IPS-18a (cell line): ENCODE results near the gene ASTN2.

Experiments used
- H3K27ac ChIP-seq: one replicate; pipeline ENCODE4 v1.5.1; 2013; ENCODE audit warnings: low read length
- H3K27me3 ChIP-seq: one replicate; pipeline ENCODE4 v1.6.1; 2013; ENCODE audit warnings: mild to moderate bottlenecking, low read length; ENCODE audit not compliant: control insufficient read depth, insufficient read depth
- H3K36me3 ChIP-seq: one replicate; pipeline ENCODE4 v1.6.1; 2013; ENCODE audit warnings: low read depth, low read length; ENCODE audit not compliant: control insufficient read depth
- H3K4me1 ChIP-seq: one replicate; pipeline ENCODE4 v1.6.1; 2013; ENCODE audit warnings: low read depth, low read length; ENCODE audit not compliant: control insufficient read depth
- H3K4me3 ChIP-seq: one replicate; pipeline ENCODE4 v1.5.1; 2013; ENCODE audit warnings: low read length
- H3K9ac ChIP-seq: one replicate; pipeline ENCODE4 v1.6.1; 2013; ENCODE audit warnings: mild to moderate bottlenecking, low read length, moderate library complexity
- H3K9me3 ChIP-seq: one replicate; pipeline ENCODE4 v1.6.1; 2013; ENCODE audit warnings: low read depth, low read length; ENCODE audit not compliant: control insufficient read depth

ASTN2 gene

DNA sequence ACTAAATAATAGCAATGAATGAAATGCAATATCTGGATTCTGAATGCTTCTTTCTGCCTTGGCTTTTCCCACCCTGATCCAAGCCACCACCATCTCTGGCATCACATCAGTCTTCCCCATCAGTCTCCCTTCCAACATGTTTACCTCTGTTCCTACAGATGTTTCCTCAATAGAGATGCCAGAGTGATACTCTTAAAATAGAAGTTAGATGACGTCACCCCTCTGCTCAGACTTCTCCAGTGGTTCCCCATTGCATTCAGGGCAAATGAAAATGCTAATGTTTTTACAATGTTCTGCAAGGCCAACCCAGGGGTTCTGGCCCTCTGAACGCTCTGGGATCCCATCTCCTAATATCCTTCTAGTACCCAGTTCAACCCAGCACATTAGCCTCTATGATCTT, 422.0 kb downstream of the ASTN2 start:
- Histone ChIP-seq H3K4me1 (peaks cover 3% of the 10 kb centered on the region), H3K9me3 (no peaks in the 10 kb centered on the region), H3K36me3 (no peaks in the 10 kb centered on the region), H3K27me3 (no peaks in the 10 kb centered on the region), H3K9ac (no peak overlapping the region), H3K27ac (no peak overlapping the region), H3K4me3 (no peak overlapping the region)

DNA sequence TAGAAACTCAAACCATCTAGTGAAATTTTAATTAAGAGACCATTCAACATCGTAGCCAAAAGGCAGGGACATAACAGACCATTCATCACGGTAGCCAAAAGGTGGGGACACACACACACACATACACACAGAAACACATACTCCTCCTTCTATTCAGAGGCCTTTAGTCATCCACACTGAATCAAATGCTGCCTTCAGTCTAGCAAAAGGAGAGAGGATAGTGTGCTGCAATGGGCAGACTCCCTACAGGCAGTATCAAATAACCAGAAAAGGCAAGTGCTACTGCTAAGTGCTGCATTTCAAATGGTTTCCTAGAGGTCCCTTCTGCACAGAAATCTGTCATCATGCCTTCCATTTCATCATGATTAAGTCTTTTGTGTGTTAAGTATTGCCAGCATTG, 423.8 kb downstream of the ASTN2 start:
- Histone ChIP-seq H3K9me3 (no peaks in the 10 kb centered on the region), H3K4me1 (peaks cover 6% of the 10 kb centered on the region), H3K27me3 (no peaks in the 10 kb centered on the region), H3K4me3 (no peak overlapping the region), H3K36me3 (no peaks in the 10 kb centered on the region), H3K27ac (no peak overlapping the region), H3K9ac (no peak overlapping the region)

- H3K4me3 ChIP-seq, result no peak overlapping the region
- H3K36me3 ChIP-seq, result no peaks in the 10 kb centered on the region
- no peak overlapping the region for H3K27ac ChIP-seq
- no peaks in the 10 kb centered on the region for H3K27me3 ChIP-seq
- no peak overlapping the region for H3K9ac ChIP-seq
- peaks cover 8% of the 10 kb centered on the region for H3K4me1 ChIP-seq
- no peaks in the 10 kb centered on the region for H3K9me3 ChIP-seq
Measured at GRCh38 chr9:116990592-116990991, 424.3 kb downstream of the ASTN2 start.

GRCh38 chr9:116987721-116988485, 427.0 kb downstream of the ASTN2 start:
- Histone ChIP-seq H3K27ac (no peak overlapping the region), H3K4me3 (no peak overlapping the region), H3K9ac (no peak overlapping the region), H3K27me3 (no peaks in the 10 kb centered on the region), H3K36me3 (no peaks in the 10 kb centered on the region), H3K4me1 (peaks cover 16% of the 10 kb centered on the region), H3K9me3 (no peaks in the 10 kb centered on the region)

DNA sequence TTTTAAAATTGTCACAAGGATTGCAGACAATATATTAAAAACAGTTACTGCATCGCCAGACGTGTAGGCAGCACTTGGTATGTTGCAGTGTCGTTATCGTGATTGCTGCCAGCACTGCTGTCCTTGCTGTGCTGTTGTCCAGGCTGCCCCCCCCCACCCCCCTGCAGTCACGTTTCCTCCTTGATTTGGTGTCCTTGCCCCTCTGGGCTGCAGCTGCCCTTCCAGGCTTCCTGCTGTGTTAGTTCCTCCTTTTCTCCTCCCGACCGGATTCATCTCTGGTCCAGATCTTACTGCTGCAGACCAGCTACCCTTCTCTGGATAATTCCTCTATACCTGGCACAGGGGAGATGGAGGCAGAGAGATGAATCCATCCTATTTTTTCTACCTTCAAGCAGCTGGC, 428.8 kb downstream of the ASTN2 start:
- Histone ChIP-seq H3K27me3 (no peaks in the 10 kb centered on the region), H3K9ac (no peak overlapping the region), H3K27ac (no peak overlapping the region), H3K4me1 (peaks cover 13% of the 10 kb centered on the region), H3K4me3 (no peak overlapping the region), H3K9me3 (no peaks in the 10 kb centered on the region), H3K36me3 (no peaks in the 10 kb centered on the region)

- Histone ChIP-seq H3K4me3 (no peak overlapping the region), H3K27me3 (no peaks in the 10 kb centered on the region), H3K36me3 (no peaks in the 10 kb centered on the region), H3K9ac (no peak overlapping the region), H3K9me3 (no peaks in the 10 kb centered on the region), H3K4me1 (peaks cover 13% of the 10 kb centered on the region), H3K27ac (no peak overlapping the region)
Measured at GRCh38 chr9:116985596-116985995, 429.3 kb downstream of the ASTN2 start.

- Histone ChIP-seq H3K27me3 (no peaks in the 10 kb centered on the region), H3K4me3 (no peak overlapping the region), H3K9ac (no peak overlapping the region), H3K9me3 (no peaks in the 10 kb centered on the region), H3K27ac (no peak overlapping the region), H3K36me3 (no peaks in the 10 kb centered on the region), H3K4me1 (peaks cover 17% of the 10 kb centered on the region)
Measured at GRCh38 chr9:116984111-116984510, 430.7 kb downstream of the ASTN2 start.

GRCh38 chr9:116980582-116981120, 434.2 kb downstream of the ASTN2 start:
- Histone ChIP-seq H3K9me3 (no peaks in the 10 kb centered on the region), H3K4me1 (peaks cover 12% of the 10 kb centered on the region), H3K27ac (no peak overlapping the region), H3K9ac (no peak overlapping the region), H3K27me3 (no peaks in the 10 kb centered on the region), H3K4me3 (no peak overlapping the region), H3K36me3 (no peaks in the 10 kb centered on the region)

- no peaks in the 10 kb centered on the region for H3K27me3 ChIP-seq
- no peaks in the 10 kb centered on the region for H3K36me3 ChIP-seq
- no peaks in the 10 kb centered on the region for H3K9me3 ChIP-seq
- H3K27ac ChIP-seq, result no peak overlapping the region
- H3K9ac ChIP-seq, result no peak overlapping the region
- H3K4me1 ChIP-seq, result peaks cover 4% of the 10 kb centered on the region
- H3K4me3 ChIP-seq, result no peak overlapping the region
Measured at GRCh38 chr9:116979456-116979855, 435.4 kb downstream of the ASTN2 start.

GRCh38 chr9:116978155-116978554, 436.7 kb downstream of the ASTN2 start:
- Histone ChIP-seq H3K4me1 (peaks cover 4% of the 10 kb centered on the region), H3K9me3 (no peaks in the 10 kb centered on the region), H3K27ac (no peak overlapping the region), H3K9ac (no peak overlapping the region), H3K4me3 (no peak overlapping the region), H3K27me3 (no peaks in the 10 kb centered on the region), H3K36me3 (no peaks in the 10 kb centered on the region)

DNA sequence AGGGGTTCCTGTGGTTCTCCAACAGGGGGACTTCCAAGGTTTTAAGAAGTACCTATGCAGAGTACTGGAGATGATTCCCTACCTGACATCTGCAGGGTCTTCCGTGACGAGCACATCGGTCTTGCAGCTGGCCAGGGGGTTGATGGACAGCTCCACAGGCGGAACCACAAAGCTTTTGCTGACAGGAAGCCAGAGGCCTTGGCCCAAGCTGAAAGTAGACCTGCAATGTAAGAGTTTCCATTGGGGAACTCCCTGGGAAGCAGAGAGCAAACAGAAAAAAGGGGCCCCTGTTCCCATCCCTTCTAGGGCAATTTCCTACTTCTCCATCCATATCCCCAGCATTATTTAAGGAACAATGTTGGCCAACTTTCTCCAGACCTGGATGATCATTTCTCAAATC, 439.7 kb downstream of the ASTN2 start:
- peaks cover 4% of the 10 kb centered on the region for H3K4me1 ChIP-seq
- no peak overlapping the region for H3K4me3 ChIP-seq
- no peaks in the 10 kb centered on the region for H3K9me3 ChIP-seq
- H3K36me3 ChIP-seq, result no peaks in the 10 kb centered on the region
- H3K9ac ChIP-seq, result no peak overlapping the region
- H3K27me3 ChIP-seq, result no peaks in the 10 kb centered on the region
- no peak overlapping the region for H3K27ac ChIP-seq

DNA sequence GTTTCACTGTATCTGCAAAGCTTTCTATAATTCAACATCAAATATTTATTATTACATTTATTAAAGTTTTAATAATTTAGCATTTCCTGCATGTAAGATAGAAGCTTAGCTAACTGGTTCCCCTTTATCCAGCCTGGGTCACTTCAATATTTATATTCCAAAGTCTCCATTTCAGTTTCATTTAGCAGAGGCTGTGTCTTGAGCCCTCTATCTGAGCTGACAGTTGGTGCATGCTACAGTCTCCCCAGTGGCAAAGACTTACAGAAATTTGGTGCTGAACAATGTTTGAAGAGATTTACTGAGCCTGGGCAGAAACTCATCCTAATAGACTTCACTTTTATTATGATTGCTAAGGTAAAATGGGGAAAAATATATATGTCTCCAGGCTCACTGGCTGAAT, 448.7 kb downstream of the ASTN2 start:
- Histone ChIP-seq H3K9ac (no peak overlapping the region), H3K27me3 (no peaks in the 10 kb centered on the region), H3K36me3 (no peaks in the 10 kb centered on the region), H3K4me1 (no peaks in the 10 kb centered on the region), H3K4me3 (no peak overlapping the region), H3K27ac (no peak overlapping the region), H3K9me3 (no peaks in the 10 kb centered on the region)
